Ishikawa (cell line): ENCODE data around the gene ASS1.

Experiments used
- CEBPB ChIP-seq: IDR thresholded peaks from 2 replicates; pipeline ENCODE4 v1.6.1; 2012
- CREB1 ChIP-seq: IDR thresholded peaks from 2 replicates; pipeline ENCODE4 v1.6.1; 2012; ENCODE audit warnings: low read depth
- EGR1 ChIP-seq: IDR thresholded peaks from 2 replicates; pipeline ENCODE4 v1.6.1; 2012
- EP300 ChIP-seq: IDR thresholded peaks from 2 replicates; pipeline ENCODE4 v1.6.1; 2012; ENCODE audit warnings: borderline replicate concordance
- FOXM1 ChIP-seq: IDR thresholded peaks from 2 replicates; pipeline ENCODE4 v1.6.1; 2012; ENCODE audit warnings: low read depth, borderline replicate concordance
- MAX ChIP-seq: IDR thresholded peaks from 2 replicates; pipeline ENCODE4 v1.6.1; 2012
- NFIC ChIP-seq: IDR thresholded peaks from 2 replicates; pipeline ENCODE4 v1.6.1; 2012
- RAD21 ChIP-seq: IDR thresholded peaks from 2 replicates; pipeline ENCODE4 v1.6.1; 2012; ENCODE audit warnings: low read depth
- REST ChIP-seq: IDR thresholded peaks from 2 replicates; pipeline ENCODE4 v1.6.1; 2012; ENCODE audit warnings: low read depth, mild to moderate bottlenecking
- TAF1 ChIP-seq: IDR thresholded peaks from 2 replicates; pipeline ENCODE4 v1.6.1; 2012; ENCODE audit warnings: low read depth, mild to moderate bottlenecking
- TEAD4 ChIP-seq: IDR thresholded peaks from 2 replicates; pipeline ENCODE4 v1.6.1; 2012
- USF1 ChIP-seq: IDR thresholded peaks from 2 replicates; pipeline ENCODE4 v1.6.1; 2012

- TF ChIP-seq CEBPB (no peak), CREB1 (no peak), MAX (no peak), FOXM1 (no peak), EP300 (no peak), TEAD4 (no peak), RAD21 (no peak), REST (no peak), EGR1 (no peak), NFIC (no peak), TAF1 (no peak), USF1 (no peak)
Observed at GRCh38 chr9:130421154-130421801, 23.5 kb upstream of the ASS1 start.
